Embryonic facial prominence (tissue), 1 donor: ENCODE results near the gene ARL6IP6.
A peak's percentile ranks its signal among the peaks of the same experiment; 100 is the strongest.

Source experiments
- DNase-seq: peaks from one replicate; pipeline ENCODE4 v3.0.0-alpha.2; 2016; ENCODE audit errors: extremely low spot score

Gene ARL6IP6

DNA sequence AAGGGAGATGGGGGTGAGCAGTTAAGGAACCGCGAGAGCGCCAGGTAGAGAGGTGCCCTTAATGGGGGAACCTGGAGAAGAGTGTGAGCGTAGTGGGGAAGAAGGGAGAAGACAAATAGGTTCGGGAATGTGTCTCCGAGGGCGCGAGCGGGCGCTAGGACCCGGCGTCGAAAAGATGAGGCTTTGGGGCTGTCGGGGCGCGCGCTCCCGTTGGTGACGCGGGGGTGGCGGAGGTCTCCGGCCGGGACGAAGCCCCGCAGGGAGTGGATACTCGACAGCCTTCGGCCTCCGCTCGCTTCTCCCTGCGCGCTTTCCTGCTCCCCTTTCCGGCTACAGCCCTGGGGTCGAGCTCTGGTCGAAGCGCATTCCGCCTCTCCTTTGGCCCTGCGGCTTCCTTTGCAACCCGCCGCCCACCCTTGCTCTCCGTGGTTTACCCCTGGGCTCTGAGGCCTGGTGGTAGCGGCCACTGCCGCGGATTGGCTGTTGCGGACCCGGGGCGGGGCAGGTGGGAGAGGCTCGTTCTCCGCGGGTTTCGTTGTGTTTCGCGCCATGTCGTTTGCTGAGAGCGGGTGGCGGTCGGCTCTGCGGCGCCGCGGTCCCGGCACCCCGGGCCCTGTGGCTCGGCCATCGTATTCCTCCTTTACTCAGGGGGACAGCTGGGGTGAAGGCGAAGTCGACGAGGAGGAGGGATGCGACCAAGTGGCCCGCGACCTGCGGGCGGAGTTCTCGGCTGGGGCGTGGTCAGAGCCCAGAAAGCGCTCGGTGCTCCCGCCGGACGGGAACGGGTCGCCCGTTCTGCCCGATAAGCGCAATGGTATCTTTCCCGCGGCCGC is at the start of gene ARL6IP6:
TSS of gene ARL6IP6 (plus strand) at position 545 of the 833 bp plus-strand sequence. CDS start at position 550, 5 bp downstream.
- DNase-seq = peak; percentile 84

GRCh38 chr2:152674334-152674733 is 44.1 kb upstream of the ARL6IP6 start:
- no peak for DNase-seq

DNA sequence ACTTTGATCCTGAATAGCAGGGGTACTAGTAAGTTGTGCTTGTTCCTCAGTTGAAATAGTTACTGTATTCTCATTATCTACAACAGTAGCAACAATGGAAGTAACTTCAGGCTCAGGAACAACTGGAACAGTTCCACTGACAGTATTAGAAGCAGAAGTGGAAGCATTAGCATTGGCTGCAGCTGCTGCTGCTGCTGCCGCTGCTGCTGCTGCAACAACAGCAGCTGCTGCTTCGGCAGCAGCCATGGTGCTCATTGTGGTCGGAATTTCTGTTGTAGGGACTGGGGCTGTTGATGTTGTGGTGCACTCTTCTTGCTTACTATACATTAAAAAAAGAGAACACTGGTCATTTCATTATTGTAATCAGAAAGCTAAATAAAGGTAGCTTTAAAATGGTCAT is 42.0 kb upstream of the ARL6IP6 start:
- DNase-seq = no peak

- no peak for DNase-seq
Observed at GRCh38 chr2:152678808-152679207, 39.6 kb upstream of the ARL6IP6 start.

- DNase-seq = no peak
Observed at GRCh38 chr2:152682663-152683062, 35.8 kb upstream of the ARL6IP6 start.

GRCh38 chr2:152683400-152683799 is 35.0 kb upstream of the ARL6IP6 start:
- DNase-seq = no peak

DNA sequence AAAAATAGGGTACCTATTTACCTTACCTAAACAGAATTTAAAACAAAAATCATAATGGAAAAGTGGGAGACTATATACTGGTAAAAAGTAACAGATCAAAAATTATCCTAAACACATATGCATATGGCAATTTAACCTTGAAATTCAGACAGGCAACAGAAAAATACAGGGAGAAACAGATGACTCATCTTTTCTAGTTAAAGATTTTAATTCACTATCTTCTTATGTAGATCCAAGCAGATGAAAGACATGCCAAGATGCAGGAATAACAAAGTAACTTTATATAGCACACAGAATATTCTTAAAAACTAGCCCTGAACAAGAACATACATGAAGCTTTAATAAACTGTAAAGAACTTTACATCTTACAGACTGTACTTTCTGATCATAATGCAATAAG is 32.1 kb upstream of the ARL6IP6 start:
- DNase-seq = no peak

- DNase-seq = no peak
Observed at GRCh38 chr2:152693033-152693432, 25.4 kb upstream of the ARL6IP6 start.

- DNase-seq = no peak
Observed at GRCh38 chr2:152694161-152694661, 24.2 kb upstream of the ARL6IP6 start.

DNA sequence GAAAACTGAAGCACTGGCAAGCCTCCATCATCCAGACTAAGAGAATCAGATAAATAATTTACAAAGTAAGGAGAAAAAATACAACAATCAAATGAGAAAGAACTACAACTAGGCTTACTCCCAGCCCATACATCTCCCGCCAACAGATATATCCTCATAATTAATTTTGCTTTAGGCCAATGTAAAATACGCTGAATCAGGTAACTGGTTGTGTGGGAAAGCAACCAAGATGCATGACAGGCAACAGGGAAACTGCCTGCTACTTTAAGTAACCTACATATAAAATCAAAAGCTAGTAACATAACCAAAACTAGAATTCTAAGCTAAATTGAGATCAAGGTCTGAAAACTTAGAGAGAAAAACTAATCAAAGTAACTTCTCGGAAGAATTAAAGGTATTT is 22.7 kb upstream of the ARL6IP6 start:
- no peak for DNase-seq

GRCh38 chr2:152696476-152696875 is 21.9 kb upstream of the ARL6IP6 start:
- no peak for DNase-seq

DNA sequence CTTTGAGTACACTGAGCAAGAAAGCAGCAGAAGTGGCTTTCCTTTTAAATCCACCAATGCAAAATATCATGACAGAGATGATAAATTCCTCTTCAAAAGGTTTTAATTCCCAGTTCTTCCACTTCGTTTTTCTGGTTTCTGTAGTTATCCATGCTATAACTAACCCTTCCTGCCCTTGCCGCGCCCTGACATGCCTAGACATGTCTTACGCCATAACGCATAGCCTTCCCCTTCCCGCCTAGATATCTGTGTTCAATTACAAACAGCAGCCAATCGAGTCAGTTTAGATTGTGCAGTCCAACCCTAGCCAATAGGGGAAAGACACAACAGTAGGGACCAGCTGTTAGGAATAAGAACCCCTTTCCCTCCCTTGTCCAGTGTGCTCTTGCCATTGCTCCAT is 17.2 kb upstream of the ARL6IP6 start:
- DNase-seq = no peak

- DNase-seq = no peak
Observed at GRCh38 chr2:152706477-152707021, 11.9 kb upstream of the ARL6IP6 start.

DNA sequence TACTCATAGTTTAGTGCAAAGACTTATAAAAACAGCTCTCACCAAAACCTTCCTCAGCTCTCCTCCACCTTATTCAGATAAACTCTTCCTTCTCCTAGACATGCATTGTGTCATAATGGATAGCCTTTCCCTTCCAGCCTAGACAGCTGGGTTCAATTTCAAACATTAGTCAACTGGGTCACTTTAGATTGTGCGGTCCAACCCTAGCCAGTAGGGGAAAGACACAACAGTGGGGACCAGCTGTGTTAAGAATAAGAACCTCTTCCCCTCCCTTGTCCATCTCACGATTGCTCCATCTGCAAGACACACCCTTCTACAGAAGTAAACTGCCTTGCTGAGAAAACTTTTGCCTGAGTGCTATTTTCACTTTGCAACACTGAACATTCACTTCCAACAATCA is 9.7 kb upstream of the ARL6IP6 start:
- no peak for DNase-seq

GRCh38 chr2:152710713-152711112 is 7.7 kb upstream of the ARL6IP6 start:
- no peak for DNase-seq

DNA sequence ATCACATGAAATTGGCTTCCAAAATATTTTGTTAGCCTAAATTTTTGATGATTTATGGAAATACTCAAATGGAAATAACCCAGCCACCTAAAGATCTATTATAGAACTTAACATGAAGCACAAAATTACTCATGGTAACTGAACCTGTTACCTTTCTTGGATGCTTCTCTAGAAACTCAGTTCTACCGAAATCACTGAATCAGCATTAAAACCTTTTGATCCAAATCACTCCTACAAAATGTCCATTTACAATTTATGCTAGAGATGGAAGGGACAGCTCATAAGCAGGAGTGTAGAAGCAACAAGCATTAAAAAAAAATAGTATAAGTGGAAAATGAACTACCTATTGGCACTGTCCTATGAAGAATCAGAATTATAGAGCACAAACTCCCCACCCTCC is 3.3 kb upstream of the ARL6IP6 start:
- DNase-seq = no peak

GRCh38 chr2:152715854-152716428 is 2.5 kb upstream of the ARL6IP6 start:
- no peak for DNase-seq

DNA sequence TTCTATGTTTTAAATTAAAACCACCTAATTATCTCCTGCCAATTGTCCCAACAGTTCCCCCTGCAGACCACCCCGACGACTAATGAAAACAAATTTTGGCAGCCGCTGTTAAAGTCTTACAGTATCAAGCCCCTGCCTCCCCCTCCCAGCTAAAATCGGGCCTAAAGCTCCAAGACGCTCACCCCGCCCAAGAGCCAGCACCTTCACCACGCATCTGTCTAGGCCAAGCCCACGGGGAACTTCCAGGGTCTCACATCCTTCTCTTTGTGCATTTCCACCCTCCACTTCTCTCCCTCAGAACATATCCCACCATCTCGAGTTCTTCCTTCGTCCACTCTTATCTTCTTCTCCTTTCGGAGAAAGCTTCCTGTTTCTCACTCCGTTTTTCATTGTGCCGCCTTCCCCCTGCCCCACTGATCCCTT is 1.6 kb upstream of the ARL6IP6 start:
- DNase-seq = peak; percentile 26

DNA sequence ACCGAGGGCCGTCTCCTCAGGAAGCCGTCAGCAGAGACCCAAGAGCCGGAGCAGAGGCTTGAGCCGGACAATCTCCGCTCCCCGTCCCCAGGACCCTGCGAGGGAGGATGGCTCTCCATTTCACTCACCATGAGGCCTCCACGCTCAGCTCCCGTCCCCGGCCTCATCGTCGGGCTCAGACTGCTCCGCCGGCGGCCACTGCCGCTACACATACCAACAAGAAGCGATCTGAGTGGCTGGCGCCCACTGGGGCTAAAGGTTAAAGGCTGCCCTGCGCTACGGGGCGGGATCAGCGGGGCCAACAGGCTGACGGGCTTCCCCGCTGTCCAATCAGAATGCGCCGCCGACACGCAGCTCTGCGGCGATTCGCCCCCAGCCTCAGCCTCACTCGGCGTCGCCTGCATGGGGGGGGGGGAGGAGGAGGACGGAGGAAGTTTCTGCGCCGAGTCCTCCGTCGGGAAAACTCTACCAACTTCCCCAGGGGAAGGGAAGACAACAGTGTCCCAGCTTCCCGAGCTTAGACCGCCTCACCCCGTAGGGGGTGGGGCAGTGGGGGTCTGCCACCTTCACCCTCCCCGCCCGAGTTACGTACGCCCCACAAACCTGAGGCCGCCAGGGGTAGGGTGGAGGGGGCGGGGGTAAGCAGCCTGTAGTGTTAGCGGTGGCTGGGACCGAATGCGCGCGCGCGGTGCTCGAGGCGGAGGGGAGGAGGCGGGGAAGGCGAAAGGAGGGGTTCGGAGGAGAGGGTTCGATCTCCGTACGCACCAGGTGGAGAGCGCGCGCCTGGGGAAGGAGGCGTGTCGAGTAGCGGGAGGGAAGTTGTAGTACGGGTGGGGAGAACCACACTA is 968 bp upstream of the ARL6IP6 start, which contains the start of gene PRPF40A:
TSS of gene PRPF40A (minus strand) at position 234 of the 848 bp plus-strand sequence. CDS start at position 212, 22 bp downstream.
- peak; percentile 96 for DNase-seq

DNA sequence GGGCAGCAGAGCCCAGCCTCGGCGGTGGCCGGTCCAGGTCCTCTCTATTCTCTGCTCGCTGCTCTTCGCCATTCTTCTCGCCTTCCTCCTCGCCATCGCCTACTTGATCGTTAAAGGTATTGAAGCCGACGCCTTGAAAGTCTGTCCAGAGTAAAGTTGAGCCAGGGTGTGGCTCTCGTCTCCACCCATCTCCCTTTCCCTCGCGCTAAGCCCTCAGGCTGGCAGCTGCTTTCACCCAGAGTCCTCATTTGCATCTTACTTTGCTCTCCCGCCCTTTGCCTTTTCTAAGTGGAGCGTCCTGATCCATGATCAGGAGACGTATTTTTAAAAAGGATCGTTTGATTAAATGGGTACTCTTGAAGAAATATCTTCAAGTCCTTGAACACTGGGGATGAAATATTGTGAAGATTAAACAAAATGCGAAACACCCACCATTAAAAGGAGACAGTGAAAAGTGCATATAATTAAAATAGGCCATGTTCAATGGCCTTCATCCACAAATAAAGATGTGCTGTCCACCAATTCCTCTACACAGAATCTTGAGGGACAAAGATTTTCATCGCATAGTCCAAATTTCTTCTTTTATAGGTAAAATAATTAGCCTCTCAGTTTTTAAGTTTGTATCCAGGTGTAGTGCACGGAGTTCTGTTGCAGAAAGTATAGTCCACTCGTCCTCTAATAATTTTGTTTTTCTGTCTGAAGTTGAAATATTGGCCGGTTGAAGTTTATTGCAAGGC is 657 bp downstream of the ARL6IP6 start:
- no peak for DNase-seq

GRCh38 chr2:152720794-152721193 is 2.4 kb downstream of the ARL6IP6 start:
- no peak for DNase-seq
